ENCODE results near the gene RRN3. TPM values are rescaled to one million over a fixed set of nuclear protein-coding genes. Genes with fewer than 3 reads are reported as not detected.

RRN3 gene
- total RNA-seq, 1 donor from 2014 or later: 24.4 TPM

- Histone ChIP-seq H3K4me3 (no peak overlapping the region), H3K27me3 (ENCODE audit: low read depth) (no peaks in the 10 kb centered on the region), H3K4me1 (peaks cover 19% of the 10 kb centered on the region), H3K36me3 (peaks cover 58% of the 10 kb centered on the region), H3K27ac (replicated peaks) (no peak overlapping the region), H3K9me3 (replicated peaks) (no peaks in the 10 kb centered on the region)
- intact Hi-C loops (cut with micrococcal nuclease): no loop called here
- TF ChIP-seq, protein P1, sequence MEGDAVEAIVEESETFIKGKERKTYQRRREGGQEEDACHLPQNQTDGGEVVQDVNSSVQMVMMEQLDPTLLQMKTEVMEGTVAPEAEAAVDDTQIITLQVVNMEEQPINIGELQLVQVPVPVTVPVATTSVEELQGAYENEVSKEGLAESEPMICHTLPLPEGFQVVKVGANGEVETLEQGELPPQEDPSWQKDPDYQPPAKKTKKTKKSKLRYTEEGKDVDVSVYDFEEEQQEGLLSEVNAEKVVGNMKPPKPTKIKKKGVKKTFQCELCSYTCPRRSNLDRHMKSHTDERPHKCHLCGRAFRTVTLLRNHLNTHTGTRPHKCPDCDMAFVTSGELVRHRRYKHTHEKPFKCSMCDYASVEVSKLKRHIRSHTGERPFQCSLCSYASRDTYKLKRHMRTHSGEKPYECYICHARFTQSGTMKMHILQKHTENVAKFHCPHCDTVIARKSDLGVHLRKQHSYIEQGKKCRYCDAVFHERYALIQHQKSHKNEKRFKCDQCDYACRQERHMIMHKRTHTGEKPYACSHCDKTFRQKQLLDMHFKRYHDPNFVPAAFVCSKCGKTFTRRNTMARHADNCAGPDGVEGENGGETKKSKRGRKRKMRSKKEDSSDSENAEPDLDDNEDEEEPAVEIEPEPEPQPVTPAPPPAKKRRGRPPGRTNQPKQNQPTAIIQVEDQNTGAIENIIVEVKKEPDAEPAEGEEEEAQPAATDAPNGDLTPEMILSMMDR (IDR thresholded peaks at IDR 0.05; ENCODE audit: borderline replicate concordance): no peak
- DNase-seq: no peak
These were observed 34.7 kb downstream of the RRN3 start for GRCh38 chr16:15059324-15059723.

DNA sequence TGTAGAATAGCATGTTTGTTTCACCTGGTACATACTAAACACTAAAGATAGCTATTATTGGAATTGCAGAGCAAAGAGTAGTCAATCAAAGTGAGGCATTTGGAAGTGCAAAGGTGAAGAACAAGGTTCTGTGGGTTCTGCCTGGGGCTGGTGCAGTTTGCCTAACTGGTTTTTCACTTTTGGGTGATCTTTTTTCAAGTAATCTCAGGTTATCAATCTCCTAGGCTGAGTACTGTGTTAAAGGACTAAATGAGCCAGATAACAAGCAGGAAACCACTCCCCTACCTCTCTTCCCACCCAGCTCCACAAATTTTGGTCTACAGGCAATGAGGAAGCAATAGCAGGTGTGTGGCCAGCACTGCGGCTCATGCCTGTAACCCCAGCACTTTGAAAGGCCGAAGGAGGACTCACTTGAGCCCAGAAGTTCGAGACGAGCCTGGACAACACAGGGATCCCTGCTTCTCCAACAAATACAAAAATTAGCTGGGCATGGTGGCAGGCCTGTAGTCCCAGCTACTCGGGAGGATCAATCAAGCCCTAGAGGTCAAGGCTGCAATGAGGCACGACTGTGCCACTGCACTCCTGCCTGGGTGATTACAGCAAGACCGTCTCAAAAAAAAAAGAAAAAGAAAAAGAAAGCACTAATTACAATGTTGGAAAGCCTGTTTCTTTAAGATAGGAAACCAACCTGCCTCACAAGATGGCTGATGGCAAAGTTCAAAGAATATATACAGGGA lies 36.2 kb downstream of the RRN3 start:
- Histone ChIP-seq H3K27ac (replicated peaks) (no peak overlapping the region), H3K27me3 (ENCODE audit: low read depth) (no peaks in the 10 kb centered on the region), H3K4me3 (no peak overlapping the region), H3K4me1 (peaks cover 28% of the 10 kb centered on the region), H3K9me3 (replicated peaks) (no peaks in the 10 kb centered on the region), H3K36me3 (peaks cover 43% of the 10 kb centered on the region)
- DNase-seq: no peak
- TF ChIP-seq, protein P1 (IDR thresholded peaks at IDR 0.05; ENCODE audit: borderline replicate concordance): no peak
- intact Hi-C loops (cut with micrococcal nuclease): no loop called here

DNA sequence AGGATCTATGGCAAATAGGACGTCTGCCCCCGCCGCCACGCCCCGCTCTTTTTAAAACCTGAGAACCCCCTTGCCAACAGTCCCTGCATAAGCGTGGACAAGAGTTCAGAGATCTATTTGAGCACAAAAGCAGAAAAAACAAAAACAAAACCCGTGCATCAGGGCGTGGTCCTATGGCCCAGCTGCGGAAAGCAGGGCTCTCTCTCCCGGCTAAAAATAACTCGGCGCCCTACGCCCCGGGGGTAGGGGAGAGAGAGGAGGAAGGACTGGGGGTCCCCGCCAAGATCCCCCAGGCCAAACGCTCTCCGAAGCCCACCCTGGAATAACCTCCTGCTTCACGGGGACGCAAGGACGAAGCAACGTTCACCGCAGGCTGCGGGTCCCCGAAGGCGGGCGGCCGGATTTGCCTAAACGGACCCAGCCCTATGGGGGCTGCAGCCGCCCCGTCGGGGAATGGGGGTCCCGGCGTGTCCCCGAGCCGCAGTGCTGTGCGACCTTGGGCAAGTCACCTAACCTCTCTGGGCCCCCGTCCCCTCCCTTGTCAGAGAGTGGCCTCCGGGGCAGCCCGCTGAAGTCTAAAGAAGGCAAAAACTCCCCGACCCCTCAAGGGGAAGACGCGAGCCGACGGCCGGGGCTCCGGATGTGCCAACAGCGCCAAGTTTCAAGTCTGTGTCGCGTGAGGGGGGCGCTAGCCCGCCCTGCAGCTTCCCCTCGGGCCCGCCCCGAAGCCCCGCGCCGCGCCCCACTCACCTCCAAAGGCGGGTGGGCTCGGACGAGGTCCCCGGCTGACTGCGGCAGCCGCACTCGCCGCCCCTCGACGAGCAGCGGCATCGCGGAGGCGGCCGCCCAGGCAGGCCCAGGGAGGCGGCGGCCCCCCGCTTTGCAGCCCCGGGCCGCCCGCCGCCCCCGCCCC lies 38.7 kb downstream of the RRN3 start:
- H3K27ac ChIP-seq (replicated peaks): peak overlapping the region; percentile 92
- H3K4me1 ChIP-seq: peaks cover 29% of the 10 kb centered on the region
- intact Hi-C loops (cut with micrococcal nuclease): no loop called here
- DNase-seq: no peak
- peaks cover 19% of the 10 kb centered on the region for H3K36me3 ChIP-seq
- TF ChIP-seq, protein P1 (IDR thresholded peaks at IDR 0.05; ENCODE audit: borderline replicate concordance): no peak
- no peaks in the 10 kb centered on the region for H3K9me3 ChIP-seq (replicated peaks)
- H3K4me3 ChIP-seq: peak overlapping the region; percentile 88
- H3K27me3 ChIP-seq (ENCODE audit: low read depth): no peaks in the 10 kb centered on the region

DNA sequence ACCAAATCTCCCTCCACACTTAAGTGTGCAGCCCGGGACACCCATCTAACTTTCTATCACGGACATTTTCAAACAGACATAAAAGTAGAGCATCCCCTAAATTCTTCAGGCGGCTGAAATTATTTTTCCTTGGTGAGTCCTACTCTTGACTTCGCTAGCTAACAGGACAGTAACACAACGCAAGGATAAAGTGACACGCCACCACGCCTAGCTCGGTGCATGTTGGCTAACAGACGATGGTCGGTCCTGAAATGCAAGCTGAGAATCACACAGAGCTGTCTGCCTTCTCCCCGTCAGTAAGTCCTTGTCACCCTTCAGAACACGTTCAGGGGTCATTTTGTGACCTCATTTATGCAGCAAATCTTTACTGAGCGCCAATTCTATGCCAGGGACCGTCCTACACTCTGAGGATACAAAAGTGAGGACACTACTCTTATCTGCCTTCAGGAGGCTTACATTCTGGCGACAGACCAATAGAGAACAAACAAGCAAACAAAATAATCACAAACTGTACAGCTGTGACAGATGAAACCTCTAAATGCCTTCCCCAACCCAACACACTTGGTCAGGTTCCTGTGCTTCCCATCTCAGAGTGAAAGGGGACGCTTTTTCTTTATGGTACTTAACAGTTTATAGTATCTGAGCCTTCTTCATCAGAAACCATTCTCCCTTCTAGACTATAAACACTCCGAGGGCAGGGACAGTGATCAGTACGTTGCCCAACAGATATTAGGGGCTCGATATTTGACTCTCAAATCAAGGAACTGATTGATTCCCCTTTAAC lies 39.5 kb downstream of the RRN3 start:
- DNase-seq: no peak
- H3K4me3 ChIP-seq: peak overlapping the region; percentile 88
- TF ChIP-seq, protein P1 (IDR thresholded peaks at IDR 0.05; ENCODE audit: borderline replicate concordance): no peak

GRCh38 chr16:15053904-15054303 lies 40.2 kb downstream of the RRN3 start:
- H3K9me3 ChIP-seq (replicated peaks): no peaks in the 10 kb centered on the region
- H3K4me3 ChIP-seq: no peak overlapping the region
- H3K4me1 ChIP-seq: peaks cover 38% of the 10 kb centered on the region
- H3K36me3 ChIP-seq: peaks cover 5% of the 10 kb centered on the region
- no peaks in the 10 kb centered on the region for H3K27me3 ChIP-seq (ENCODE audit: low read depth)
- H3K27ac ChIP-seq (replicated peaks): peak overlapping the region; percentile 92
- no peak for DNase-seq
- TF ChIP-seq, protein P1 (IDR thresholded peaks at IDR 0.05; ENCODE audit: borderline replicate concordance): no peak
- intact Hi-C loops (cut with micrococcal nuclease): no loop called here

More for the DNA sequence above, 39.5 kb downstream of the RRN3 start:
- peaks cover 11% of the 10 kb centered on the region for H3K36me3 ChIP-seq
- H3K27me3 ChIP-seq (ENCODE audit: low read depth): no peaks in the 10 kb centered on the region
- intact Hi-C loops (cut with micrococcal nuclease): no loop called here
- no peaks in the 10 kb centered on the region for H3K9me3 ChIP-seq (replicated peaks)
- peaks cover 35% of the 10 kb centered on the region for H3K4me1 ChIP-seq
- peak overlapping the region; percentile 92 for H3K27ac ChIP-seq (replicated peaks)

Data from left ventricle myocardium inferior (tissue), 1 donor.